Stimulated activated CD8-positive, alpha-beta memory T cell treated with anti-CD3 and anti-CD28 coated beads, Interleukin-15, amount 100 ng/mL, for 4 hours (primary cell): Measurements from ENCODE around the gene FZR1.

Source experiments
- DNase-seq, 2 donors: peaks; one replicate each; pipeline ENCODE4 v3.0.0-alpha.2; 2020; ENCODE audit warnings: low read depth in 2 of 2

Gene FZR1

GRCh38 chr19:3474010-3474409, 32.1 kb upstream of the FZR1 start:
- no peak for DNase-seq

- DNase-seq: no peak
These were observed 31.5 kb upstream of the FZR1 start for GRCh38 chr19:3474614-3475013.

GRCh38 chr19:3475449-3475848, 30.7 kb upstream of the FZR1 start:
- DNase-seq: no peak

GRCh38 chr19:3476830-3477229, 29.3 kb upstream of the FZR1 start:
- DNase-seq: no peak

- no peak for DNase-seq
These were observed 28.6 kb upstream of the FZR1 start for GRCh38 chr19:3477506-3477905.

- no peak for DNase-seq
These were observed 28.2 kb upstream of the FZR1 start for GRCh38 chr19:3477951-3478350.

- no peak for DNase-seq
These were observed 27.5 kb upstream of the FZR1 start for GRCh38 chr19:3478409-3479176.

GRCh38 chr19:3479177-3479833, 26.8 kb upstream of the FZR1 start:
- DNase-seq: no peak

- DNase-seq: no peak
These were observed 26.3 kb upstream of the FZR1 start for GRCh38 chr19:3479834-3480215.

GRCh38 chr19:3480383-3481091, 25.6 kb upstream of the FZR1 start, which contains the start of gene SMIM24:
SMIM24 (minus strand) TSS chr19:3480525; CDS start chr19:3480463, 62 bp downstream.
- no peak for DNase-seq

GRCh38 chr19:3481241-3482090, 24.6 kb upstream of the FZR1 start:
- no peak for DNase-seq

GRCh38 chr19:3482507-3483225, 23.4 kb upstream of the FZR1 start:
- no peak for DNase-seq

GRCh38 chr19:3483226-3483628, 22.9 kb upstream of the FZR1 start, which contains the start of gene SMIM44:
SMIM44 (minus strand) TSS chr19:3483441; CDS start chr19:3483403, 38 bp downstream.
- no peak for DNase-seq

- DNase-seq: no peak
These were observed 14.6 kb upstream of the FZR1 start for GRCh38 chr19:3491396-3492119.

GRCh38 chr19:3492131-3492839, 13.8 kb upstream of the FZR1 start:
- no peak for DNase-seq

- no peak for DNase-seq
These were observed 13.2 kb upstream of the FZR1 start for GRCh38 chr19:3492919-3493318.

GRCh38 chr19:3493651-3494050, 12.5 kb upstream of the FZR1 start:
- no peak for DNase-seq

- no peak for DNase-seq
These were observed 12.1 kb upstream of the FZR1 start for GRCh38 chr19:3494051-3494450.

GRCh38 chr19:3494559-3494958, 11.6 kb upstream of the FZR1 start:
- no peak for DNase-seq
